Right ventricle myocardium inferior (tissue), 1 donor: Measurements from ENCODE around the gene MPZL2. TPM values are rescaled to one million over a fixed set of nuclear protein-coding genes. Genes with fewer than 3 reads are reported as not detected.
A peak's percentile ranks its signal among the peaks of the same experiment; 100 is the strongest.

Experiments used
- ATAC-seq: fragments of 200-7000 bp; cut with Tn5 transposase; one replicate; pipeline ENCODE4 v1.9.1; 2020; ENCODE audit warnings: mild to moderate bottlenecking, moderate library complexity
- DNase-seq: peaks from one replicate; pipeline ENCODE4 v3.0.0; 2021; ENCODE audit errors: missing footprints
- intact Hi-C: fragments of 100-400 bp; cut with DNase I; formaldehyde crosslinking; loops from one replicate; pipeline ENCODE4 v1.11.0; 2022
- total RNA-seq: library from RNA; stranded (reverse); fragmentation: NEBNext Ultra II Directional; extraction: Animal tissue kit (Norgen Biotek cat#: 25700); gene quantifications from one replicate; pipeline ENCODE4 v1.2.1, GENCODE V29; 2021
- donor health status: DM: no; HTN: yes; CAD: no; lungs with severe emphysema.

The MPZL2 gene
- total RNA-seq, 1 donor from 2014 or later: 11.4 TPM

- DNase-seq (no peak), ATAC-seq (no peak)
- intact Hi-C loops: no loop called here
These were observed 36.0 kb downstream of the MPZL2 start for GRCh38 chr11:118227865-118228785.

GRCh38 chr11:118226781-118227180 is 37.3 kb downstream of the MPZL2 start:
- ATAC-seq: no peak
- DNase-seq: no peak
- intact Hi-C loops: no loop called here

- no peak for ATAC-seq
These were observed 37.8 kb downstream of the MPZL2 start for GRCh38 chr11:118226296-118226695.

GRCh38 chr11:118224511-118225188 is 39.4 kb downstream of the MPZL2 start, which contains the start of gene JAML:
TSS of gene JAML (minus strand) at chr11:118225011. CDS start at chr11:118214866, 10,145 bp downstream.
- intact Hi-C loops: no loop called here
- ATAC-seq (no peak), DNase-seq (no peak)

More at GRCh38 chr11:118226296-118226695, 37.8 kb downstream of the MPZL2 start:
- intact Hi-C loops: no loop called here
- no peak for DNase-seq

GRCh38 chr11:118223992-118224391 is 40.1 kb downstream of the MPZL2 start:
- ATAC-seq: peak; percentile 34
- DNase-seq: no peak
- intact Hi-C loops: no loop called here

- DNase-seq (no peak), ATAC-seq (no peak)
- intact Hi-C loops: no loop called here
These were observed 40.5 kb downstream of the MPZL2 start for GRCh38 chr11:118223570-118223969.

- no peak for DNase-seq
- no peak for ATAC-seq
- intact Hi-C loops: no loop called here
These were observed 41.7 kb downstream of the MPZL2 start for GRCh38 chr11:118222437-118222836.

GRCh38 chr11:118221419-118221818 is 42.7 kb downstream of the MPZL2 start:
- intact Hi-C loops: no loop called here
- ATAC-seq: no peak
- no peak for DNase-seq

GRCh38 chr11:118219732-118220131 is 44.4 kb downstream of the MPZL2 start:
- DNase-seq (no peak), ATAC-seq (no peak)
- intact Hi-C loops: no loop called here

- intact Hi-C loops: no loop called here
These were observed 44.9 kb downstream of the MPZL2 start for GRCh38 chr11:118219244-118219643.

GRCh38 chr11:118217575-118217974 is 46.5 kb downstream of the MPZL2 start:
- ATAC-seq (no peak), DNase-seq (no peak)
- intact Hi-C loops: no loop called here

More at GRCh38 chr11:118219244-118219643, 44.9 kb downstream of the MPZL2 start:
- DNase-seq (no peak), ATAC-seq (no peak)

- no peak for ATAC-seq
- intact Hi-C loops: no loop called here
- no peak for DNase-seq
These were observed 47.2 kb downstream of the MPZL2 start for GRCh38 chr11:118216621-118217481.

GRCh38 chr11:118215765-118216164 is 48.3 kb downstream of the MPZL2 start:
- intact Hi-C loops: no loop called here
- ATAC-seq: no peak
- no peak for DNase-seq

GRCh38 chr11:118215262-118215661 is 48.8 kb downstream of the MPZL2 start:
- ATAC-seq: no peak
- intact Hi-C loops: no loop called here

GRCh38 chr11:118214210-118214914 is 49.7 kb downstream of the MPZL2 start:
- DNase-seq (peak; percentile 76), ATAC-seq (peak; percentile 60)
- intact Hi-C loops: no loop called here

More at GRCh38 chr11:118215262-118215661, 48.8 kb downstream of the MPZL2 start:
- no peak for DNase-seq

GRCh38 chr11:118213781-118214180 is 50.3 kb downstream of the MPZL2 start:
- intact Hi-C loops: no loop called here
- DNase-seq (no peak), ATAC-seq (no peak)

GRCh38 chr11:118213201-118213600 is 50.9 kb downstream of the MPZL2 start:
- DNase-seq: no peak
- ATAC-seq: no peak
- intact Hi-C loops: no loop called here

- ATAC-seq (no peak), DNase-seq (no peak)
- intact Hi-C loops: no loop called here
These were observed 51.3 kb downstream of the MPZL2 start for GRCh38 chr11:118212781-118213191.
